Mammary epithelial cell (primary cell): ENCODE results near the gene MOB1A.
"Not testable (repeated sequence)": the region's sequence is repeated elsewhere in the genome, so short reads cannot be mapped to it uniquely, and the experiment has no call there.

Source experiments
- EZH2 ChIP-seq: IDR thresholded peaks from 2 replicates; pipeline ENCODE4 v1.6.1; 2012; ENCODE audit warnings: low read length, inconsistent platforms, borderline replicate concordance
- TF ChIP-seq, protein P1 (sequence below), 2 donors: IDR thresholded peaks in 1 of 2; conservative IDR thresholded peaks in 1 of 2; 2 replicates each; pipeline ENCODE4 v1.5.1; 2011 to 2012; ENCODE audit warnings: inconsistent platforms in 2 of 2, low read length in 2 of 2, mild to moderate bottlenecking in 2 of 2, control low read depth in 1 of 2, low read depth in 1 of 2; ENCODE audit not compliant: insufficient read depth in 1 of 2; ENCODE audit errors: extremely low read depth in 1 of 2

DNA sequence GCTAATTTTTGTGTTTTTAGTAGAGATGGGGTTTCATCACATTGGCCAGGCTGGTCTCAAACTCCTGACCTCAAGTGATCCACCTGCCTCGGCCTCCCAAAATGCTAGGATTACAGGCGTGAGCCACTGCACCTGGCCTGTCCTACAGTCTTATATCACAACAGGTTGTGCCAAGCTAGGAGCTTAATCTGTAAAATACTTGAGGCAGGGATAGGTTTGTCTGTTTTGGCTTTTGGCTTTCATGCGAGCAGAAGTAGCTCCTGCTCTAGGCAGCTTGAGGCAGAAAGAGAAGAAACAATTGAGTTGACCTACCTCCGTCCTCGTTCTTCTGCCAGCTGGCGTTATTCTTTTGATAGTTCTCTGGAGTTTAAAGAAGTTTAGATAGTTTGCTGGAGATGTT is 37.1 kb upstream of the MOB1A start:
- TF ChIP-seq, protein P1, sequence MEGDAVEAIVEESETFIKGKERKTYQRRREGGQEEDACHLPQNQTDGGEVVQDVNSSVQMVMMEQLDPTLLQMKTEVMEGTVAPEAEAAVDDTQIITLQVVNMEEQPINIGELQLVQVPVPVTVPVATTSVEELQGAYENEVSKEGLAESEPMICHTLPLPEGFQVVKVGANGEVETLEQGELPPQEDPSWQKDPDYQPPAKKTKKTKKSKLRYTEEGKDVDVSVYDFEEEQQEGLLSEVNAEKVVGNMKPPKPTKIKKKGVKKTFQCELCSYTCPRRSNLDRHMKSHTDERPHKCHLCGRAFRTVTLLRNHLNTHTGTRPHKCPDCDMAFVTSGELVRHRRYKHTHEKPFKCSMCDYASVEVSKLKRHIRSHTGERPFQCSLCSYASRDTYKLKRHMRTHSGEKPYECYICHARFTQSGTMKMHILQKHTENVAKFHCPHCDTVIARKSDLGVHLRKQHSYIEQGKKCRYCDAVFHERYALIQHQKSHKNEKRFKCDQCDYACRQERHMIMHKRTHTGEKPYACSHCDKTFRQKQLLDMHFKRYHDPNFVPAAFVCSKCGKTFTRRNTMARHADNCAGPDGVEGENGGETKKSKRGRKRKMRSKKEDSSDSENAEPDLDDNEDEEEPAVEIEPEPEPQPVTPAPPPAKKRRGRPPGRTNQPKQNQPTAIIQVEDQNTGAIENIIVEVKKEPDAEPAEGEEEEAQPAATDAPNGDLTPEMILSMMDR (conservative IDR thresholded peaks at IDR 0.05 in 1 of 2, IDR thresholded peaks at IDR 0.05 in 1 of 2; ENCODE audit: extremely low read depth in 1 of 2, insufficient read depth in 1 of 2, low read depth in 1 of 2, low read length in 2 of 2) = not testable (repeated sequence)
- not testable (repeated sequence) for TF ChIP-seq EZH2
